IMR-90 (cell line): ENCODE measurements around the gene WASHC4.
"Not testable (repeated sequence)": the region's sequence is repeated elsewhere in the genome, so short reads cannot be mapped to it uniquely, and the experiment has no call there.

Source experiments
- BHLHE40 ChIP-seq: fragments of 150-350 bp; IDR thresholded peaks from 2 replicates; pipeline ENCODE4 v1.6.1; 2016; ENCODE audit warnings: mild to moderate bottlenecking, low read depth, low read length
- CTCF ChIP-seq: conservative IDR thresholded peaks from 2 replicates; pipeline ENCODE4 v1.5.1; 2012; ENCODE audit warnings: mild to moderate bottlenecking, low read depth, low read length, improper control_type of control experiment
- ELK1 ChIP-seq: fragments of 150-350 bp; IDR thresholded peaks from 2 replicates; pipeline ENCODE4 v1.6.1; 2016; ENCODE audit warnings: low read depth, mild to moderate bottlenecking, low read length, moderate library complexity, borderline replicate concordance
- FOS ChIP-seq: fragments of 150-350 bp; IDR thresholded peaks from 2 replicates; pipeline ENCODE4 v1.6.1; 2016; ENCODE audit warnings: low read depth, low read length
- MAFK ChIP-seq: IDR thresholded peaks from 2 replicates; pipeline ENCODE4 v1.6.1; 2012; ENCODE audit warnings: low read depth, low read length, improper control_type of control experiment
- MAZ ChIP-seq: IDR thresholded peaks from 2 replicates; pipeline ENCODE4 v1.6.1; 2012; ENCODE audit warnings: low read depth, mild to moderate bottlenecking, low read length, improper control_type of control experiment, moderate library complexity, borderline replicate concordance
- MXI1 ChIP-seq: IDR thresholded peaks from 2 replicates; pipeline ENCODE4 v1.6.1; 2012; ENCODE audit warnings: low read depth, mild to moderate bottlenecking, low read length, moderate library complexity, borderline replicate concordance
- NFE2L2 ChIP-seq: fragments of 150-350 bp; IDR thresholded peaks from 2 replicates; pipeline ENCODE4 v1.6.1; 2016; ENCODE audit warnings: low read depth, mild to moderate bottlenecking, low read length
- POLR2A ChIP-seq: IDR thresholded peaks from 2 replicates; pipeline ENCODE4 v1.6.1; 2012; ENCODE audit warnings: mild to moderate bottlenecking, low read depth, low read length
- RAD21 ChIP-seq: IDR thresholded peaks from 2 replicates; pipeline ENCODE4 v1.6.1; 2012; ENCODE audit warnings: low read length, improper control_type of control experiment
- RCOR1 ChIP-seq: IDR thresholded peaks from 2 replicates; pipeline ENCODE4 v1.6.1; 2012; ENCODE audit warnings: mild to moderate bottlenecking, low read length, improper control_type of control experiment; ENCODE audit not compliant: insufficient replicate concordance
- RFX5 ChIP-seq: IDR thresholded peaks from 2 replicates; pipeline ENCODE4 v1.8.0; 2012; ENCODE audit warnings: low read depth, mild to moderate bottlenecking, low read length, moderate library complexity
- SMC3 ChIP-seq: fragments of 150-350 bp; IDR thresholded peaks from 2 replicates; pipeline ENCODE4 v1.6.1; 2016; ENCODE audit warnings: low read depth, mild to moderate bottlenecking, antibody characterized with exemption, low read length, moderate library complexity
- USF2 ChIP-seq: fragments of 150-350 bp; IDR thresholded peaks from 2 replicates; pipeline ENCODE4 v1.6.1; 2017; ENCODE audit warnings: mild to moderate bottlenecking, antibody characterized with exemption, low read length, low read depth

- not testable (repeated sequence) for TF ChIP-seq CTCF, RFX5, ELK1, SMC3, RAD21, POLR2A, MXI1, USF2, NFE2L2, BHLHE40, MAZ, FOS, MAFK, RCOR1
Measured at GRCh38 chr12:105183976-105184375, 76.4 kb downstream of the WASHC4 start.
